Activated CD8-positive, alpha-beta memory T cell treated with anti-CD3 and anti-CD28 coated beads for 4 hours (primary cell): ENCODE measurements around the gene MASP2.
"Not testable (repeated sequence)": the region's sequence is repeated elsewhere in the genome, so short reads cannot be mapped to it uniquely, and the experiment has no call there.

ENCODE experiments used
- DNase-seq, 2 donors: peaks; one replicate each; pipeline ENCODE4 v3.0.0-alpha.2; 2020; ENCODE audit warnings: low read depth in 2 of 2

The MASP2 gene

DNA sequence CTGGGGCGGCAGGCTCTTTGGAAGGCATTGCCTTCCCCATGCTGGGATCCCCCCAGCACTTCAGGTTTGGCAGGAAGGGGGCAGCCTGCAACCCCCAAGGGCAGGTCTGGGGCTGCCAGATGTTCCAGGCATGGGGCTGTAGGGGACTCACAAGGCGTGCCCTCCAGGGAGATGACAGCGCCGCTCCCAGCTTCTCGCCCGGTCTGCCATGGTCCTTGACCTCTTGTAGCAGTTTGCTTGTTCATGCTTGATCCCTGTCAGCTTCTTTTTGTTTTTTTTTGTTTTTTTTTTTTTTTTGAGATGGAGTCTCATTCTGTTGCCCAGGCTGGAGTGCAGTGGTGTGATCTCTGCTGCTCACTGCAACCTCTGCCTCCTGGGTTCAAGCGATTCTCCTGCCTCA is 56.2 kb downstream of the MASP2 start:
- no peak for DNase-seq

DNA sequence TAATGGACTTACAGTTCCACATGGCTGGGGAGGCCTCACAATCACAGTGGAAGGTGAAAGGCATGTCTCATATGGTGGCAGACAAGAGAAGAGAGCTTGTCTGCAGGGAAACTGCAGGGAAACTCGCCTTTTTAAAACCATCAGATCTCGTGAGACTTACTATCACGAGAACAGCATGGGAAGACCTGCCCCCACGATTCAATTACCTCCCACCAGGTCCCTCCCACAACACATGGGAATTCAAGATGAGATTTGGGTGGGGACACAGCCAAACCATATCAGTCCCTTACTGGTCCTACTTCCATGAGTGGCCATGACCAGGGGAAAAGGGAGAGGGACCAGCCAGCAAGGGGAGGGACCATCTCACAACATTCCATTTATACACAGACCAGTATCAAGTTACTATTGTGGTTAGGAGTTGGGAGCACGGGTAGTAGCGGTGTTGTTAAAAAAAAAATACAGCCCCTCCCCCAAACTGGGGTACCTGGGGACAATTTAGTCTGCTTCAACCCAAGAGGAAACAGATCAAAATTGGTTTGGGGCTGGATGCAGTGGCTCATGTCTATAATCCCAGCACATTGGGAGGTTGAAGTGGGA is 57.0 kb downstream of the MASP2 start:
- DNase-seq = not testable (repeated sequence)

DNA sequence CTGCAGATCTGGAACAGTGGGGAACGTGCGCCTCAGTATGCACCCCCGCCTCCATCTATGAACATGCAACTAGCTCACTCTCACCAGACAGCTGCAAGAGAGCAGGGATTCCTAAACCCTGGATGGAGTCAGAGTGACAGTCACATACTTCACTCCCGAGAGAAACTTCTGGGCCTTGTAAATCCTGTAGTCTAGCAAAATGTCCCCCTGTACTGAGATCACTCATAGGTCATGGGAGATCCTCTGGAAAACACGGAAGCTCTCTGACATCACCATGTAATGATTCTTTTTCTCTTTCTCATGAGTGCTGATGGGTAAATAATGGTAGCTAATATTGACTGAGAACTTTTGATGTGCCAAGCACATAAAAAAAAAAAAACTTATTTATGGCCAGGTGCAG is 57.9 kb downstream of the MASP2 start:
- DNase-seq = no peak

DNA sequence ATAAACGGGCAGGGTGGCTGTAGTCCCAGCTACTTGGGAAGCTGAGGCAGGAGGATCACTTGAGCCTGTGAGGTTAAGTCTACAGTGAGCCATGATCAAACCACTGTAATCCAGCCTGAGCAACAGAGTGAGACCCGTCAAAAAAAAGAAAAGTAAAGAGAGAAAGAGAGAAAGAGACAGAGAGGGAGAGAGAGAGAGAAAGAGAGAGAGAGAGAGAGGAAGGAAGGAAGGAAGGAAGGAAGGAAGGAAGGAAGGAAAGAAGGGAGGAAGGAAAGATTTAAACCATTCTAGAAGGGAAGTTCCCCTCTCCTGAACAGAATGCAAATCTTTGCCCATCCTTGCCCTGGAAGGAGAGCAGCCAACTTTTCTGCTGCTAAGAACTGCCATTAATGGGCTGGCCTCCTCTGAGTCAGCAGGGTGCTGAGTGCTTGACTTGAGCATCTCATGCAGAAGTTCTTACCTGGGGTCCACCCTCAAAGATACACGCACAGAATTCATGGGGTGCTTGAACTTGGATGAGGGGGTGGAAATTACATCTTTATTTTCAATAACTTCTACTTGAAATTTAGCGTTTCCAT is 59.1 kb downstream of the MASP2 start:
- no peak for DNase-seq

DNA sequence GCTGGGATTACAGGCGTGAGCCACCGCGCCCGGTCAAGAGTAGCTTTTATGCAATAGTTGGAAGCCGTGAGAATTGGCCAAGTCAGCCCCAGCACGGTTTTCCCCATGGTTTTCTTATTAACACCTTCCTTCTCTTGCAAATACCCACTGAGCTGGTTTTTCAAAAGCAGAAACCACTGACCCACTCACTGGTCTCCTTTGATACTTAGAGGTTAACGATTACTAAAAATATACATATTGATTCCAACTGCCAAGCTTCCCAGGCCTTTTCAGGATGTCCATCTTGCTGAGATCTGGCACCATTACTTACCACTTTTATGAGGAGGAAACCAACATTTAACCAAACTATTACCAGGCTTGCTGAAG is 60.5 kb downstream of the MASP2 start:
- DNase-seq = no peak

DNA sequence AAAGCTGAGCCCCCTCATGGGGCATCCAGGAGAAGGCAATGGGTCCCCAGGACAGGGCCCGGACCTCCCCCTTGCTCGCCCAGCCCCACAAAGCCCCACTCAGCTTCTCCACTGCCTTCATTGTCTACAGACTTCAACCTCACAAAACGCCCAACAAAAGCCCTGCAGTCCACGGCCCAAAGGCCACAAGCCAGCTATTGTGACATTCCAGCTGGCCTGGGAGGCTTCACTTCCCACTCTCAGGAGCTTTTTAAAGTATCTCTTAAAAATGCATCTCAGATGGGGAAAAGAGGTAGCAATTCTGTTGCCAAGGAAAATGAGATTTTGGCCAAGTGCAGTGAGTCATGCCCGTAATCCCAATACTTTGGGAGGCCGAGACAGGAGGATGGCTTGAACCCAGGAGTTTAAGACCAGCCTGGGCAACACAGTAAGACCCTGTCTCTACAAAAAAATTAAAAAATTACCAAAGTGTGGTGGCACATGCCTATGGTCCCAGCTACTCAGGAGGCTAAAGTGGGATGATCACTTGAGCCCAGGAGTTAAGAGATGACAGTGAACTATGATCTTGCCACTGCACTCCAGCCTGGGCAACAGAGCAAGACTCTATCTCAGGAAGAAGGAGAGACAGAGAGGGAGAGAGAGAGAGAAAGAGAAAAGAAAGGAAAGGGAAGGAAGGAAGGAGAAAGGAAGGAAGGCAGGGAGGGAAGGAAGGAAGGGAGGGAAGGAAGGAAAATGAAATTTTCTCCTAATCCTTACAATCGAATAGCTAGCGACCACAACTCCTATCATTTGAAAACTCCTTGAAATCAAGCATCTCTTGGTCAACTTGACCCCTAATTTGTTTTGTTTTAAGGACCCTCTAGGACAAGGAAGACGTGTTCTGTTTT is 66.0 kb downstream of the MASP2 start:
- no peak for DNase-seq

DNA sequence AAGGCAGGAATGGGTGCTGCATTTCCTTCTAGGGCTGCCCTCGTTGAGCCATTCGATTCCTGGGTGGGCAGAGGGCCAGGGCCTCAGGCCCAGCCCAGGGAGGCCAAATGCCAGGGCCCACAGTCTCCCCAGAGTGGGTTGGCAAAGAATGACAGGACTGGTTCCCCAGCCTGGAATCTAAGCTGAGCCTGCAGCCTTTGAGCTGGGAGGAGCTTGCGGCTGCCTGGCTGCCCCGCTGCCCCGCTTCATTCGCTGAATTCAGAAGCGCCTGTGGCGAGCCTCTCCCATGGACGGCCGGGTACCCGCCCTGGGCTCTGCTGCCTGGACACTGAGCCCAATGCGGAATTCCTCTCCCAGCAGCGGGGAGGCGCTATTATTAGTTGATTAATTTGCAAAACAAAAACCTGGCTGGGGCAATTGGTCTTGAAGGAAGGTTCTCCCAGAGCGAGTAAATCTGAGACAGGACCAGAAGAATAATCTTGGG is 66.9 kb downstream of the MASP2 start:
- DNase-seq = no peak

DNA sequence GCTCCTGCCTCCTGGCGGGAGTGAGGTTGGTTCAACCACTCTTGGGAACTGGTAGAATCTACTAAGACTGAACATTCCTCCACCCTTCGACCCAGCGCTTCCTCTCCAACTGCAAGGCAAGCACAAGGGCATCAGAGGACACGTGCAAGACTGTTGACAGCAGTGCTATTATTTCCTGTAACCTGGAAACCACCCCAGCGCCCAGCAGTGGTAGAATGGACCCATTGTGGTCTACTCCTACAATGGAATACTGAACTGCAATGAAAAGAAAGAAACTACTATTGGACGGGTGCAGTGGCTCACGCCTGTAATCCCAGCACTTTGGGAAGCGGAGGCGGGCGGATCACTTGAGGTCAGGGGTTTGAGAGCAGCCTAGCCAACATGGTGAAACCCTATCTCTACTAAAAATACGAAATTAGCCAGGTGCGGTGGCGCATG is 67.5 kb downstream of the MASP2 start:
- DNase-seq = no peak

DNA sequence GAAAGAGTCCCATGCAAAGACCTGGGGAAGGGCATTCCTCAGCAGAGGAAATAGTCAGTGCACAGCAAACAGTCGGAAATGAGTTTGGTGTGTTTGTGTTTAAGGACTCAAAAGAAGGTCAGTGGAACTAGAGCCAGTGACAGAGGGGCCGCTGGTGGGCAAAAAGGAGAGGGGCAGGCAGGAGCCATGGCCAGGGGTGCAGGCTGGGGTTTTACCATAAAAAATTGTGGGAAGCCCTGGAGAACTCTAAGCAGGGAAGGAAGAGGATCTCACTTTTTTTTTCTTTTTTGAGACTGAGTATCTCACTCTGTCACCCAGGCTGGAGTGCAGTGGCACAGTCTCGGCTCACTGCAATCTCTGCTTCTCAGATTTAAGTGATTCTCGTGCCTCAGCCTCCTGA is 68.3 kb downstream of the MASP2 start:
- no peak for DNase-seq
